Fibroblast of mammary gland (primary cell): ENCODE measurements around the gene S100B.

ENCODE experiments used
- DNase-seq: peaks from one replicate; pipeline ENCODE4 v3.0.0-alpha.2; 2010; ENCODE audit warnings: low read depth
- H3K4me3 ChIP-seq: 2 replicates; pipeline ENCODE4 v1.5.1; 2011; ENCODE audit warnings: low read depth, mild to moderate bottlenecking, low read length, moderate library complexity; ENCODE audit not compliant: control insufficient read depth
- TF ChIP-seq, protein P1 (sequence below): conservative IDR thresholded peaks from 2 replicates; pipeline ENCODE4 v1.5.1; 2011; ENCODE audit warnings: low read depth, low read length, inconsistent platforms; ENCODE audit not compliant: control insufficient read depth, insufficient read depth

Gene S100B

DNA sequence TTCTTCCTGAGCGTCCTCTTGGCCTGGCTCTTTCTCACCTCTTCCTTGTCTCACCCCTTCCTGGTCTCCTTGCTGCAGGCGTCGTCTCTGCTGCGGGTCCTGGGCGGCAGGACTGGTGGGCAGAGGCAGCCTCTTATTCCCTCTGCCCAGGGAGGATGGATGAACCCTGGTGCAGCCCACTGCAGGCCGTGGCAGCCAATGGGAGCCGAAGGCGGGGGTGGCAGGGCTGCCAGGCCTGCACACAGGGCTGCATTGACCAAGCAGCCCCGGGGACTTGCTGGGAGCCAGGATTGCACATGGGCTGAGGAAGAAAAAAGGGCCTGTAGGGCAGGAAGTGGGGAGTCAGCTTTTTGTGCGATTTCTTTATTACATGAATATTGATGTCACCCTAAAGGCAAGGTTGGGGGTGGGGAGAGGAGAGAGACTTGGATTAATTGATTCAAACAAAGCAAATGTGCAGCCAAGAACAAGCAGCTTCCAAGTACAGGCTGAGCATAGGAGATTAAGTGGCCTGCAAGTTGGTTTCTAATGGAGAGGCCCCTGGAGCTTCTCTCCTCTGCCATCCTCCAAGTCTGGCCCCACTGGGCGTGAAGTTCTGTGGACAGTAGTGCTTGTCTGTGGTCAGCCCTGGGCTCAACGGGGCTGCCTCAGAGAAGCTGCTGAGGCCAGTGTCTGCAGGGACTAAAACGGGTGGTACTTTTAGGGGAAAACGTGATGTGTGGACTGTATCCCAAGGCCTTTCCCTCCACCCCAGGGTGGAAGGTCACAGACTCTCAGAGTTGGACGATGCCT, at the start of gene S100B:
Gene S100B (minus strand): TSS at position 108 of the 792 bp plus-strand sequence. CDS start 2,667 bp downstream, outside the sequence.
- TF ChIP-seq, protein P1, sequence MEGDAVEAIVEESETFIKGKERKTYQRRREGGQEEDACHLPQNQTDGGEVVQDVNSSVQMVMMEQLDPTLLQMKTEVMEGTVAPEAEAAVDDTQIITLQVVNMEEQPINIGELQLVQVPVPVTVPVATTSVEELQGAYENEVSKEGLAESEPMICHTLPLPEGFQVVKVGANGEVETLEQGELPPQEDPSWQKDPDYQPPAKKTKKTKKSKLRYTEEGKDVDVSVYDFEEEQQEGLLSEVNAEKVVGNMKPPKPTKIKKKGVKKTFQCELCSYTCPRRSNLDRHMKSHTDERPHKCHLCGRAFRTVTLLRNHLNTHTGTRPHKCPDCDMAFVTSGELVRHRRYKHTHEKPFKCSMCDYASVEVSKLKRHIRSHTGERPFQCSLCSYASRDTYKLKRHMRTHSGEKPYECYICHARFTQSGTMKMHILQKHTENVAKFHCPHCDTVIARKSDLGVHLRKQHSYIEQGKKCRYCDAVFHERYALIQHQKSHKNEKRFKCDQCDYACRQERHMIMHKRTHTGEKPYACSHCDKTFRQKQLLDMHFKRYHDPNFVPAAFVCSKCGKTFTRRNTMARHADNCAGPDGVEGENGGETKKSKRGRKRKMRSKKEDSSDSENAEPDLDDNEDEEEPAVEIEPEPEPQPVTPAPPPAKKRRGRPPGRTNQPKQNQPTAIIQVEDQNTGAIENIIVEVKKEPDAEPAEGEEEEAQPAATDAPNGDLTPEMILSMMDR = no peak
- DNase-seq = no peak

DNA sequence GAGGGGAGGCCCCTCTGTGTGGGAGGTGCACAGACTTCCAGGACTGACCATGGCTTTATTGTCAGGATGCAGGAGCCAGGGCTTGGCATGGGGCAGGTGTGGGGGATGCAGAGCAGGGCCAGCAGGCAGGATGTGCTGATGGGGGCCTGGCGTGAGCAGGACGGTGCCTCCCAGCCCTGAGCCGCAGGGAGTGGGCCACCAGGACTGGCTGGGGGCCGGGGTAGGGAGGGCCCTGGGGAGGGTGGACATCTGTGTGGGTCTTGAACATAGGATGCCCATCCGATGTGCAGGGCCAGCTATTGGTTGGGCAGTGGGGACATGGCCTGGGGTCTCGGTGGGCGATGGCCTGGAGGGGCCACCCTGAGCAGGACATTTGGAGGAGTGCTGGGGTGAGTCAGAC, 46.2 kb upstream of the S100B start:
- TF ChIP-seq, protein P1 = no peak
- no peak for DNase-seq
- no peak overlapping the region for H3K4me3 ChIP-seq

More for the DNA sequence above, at the start of gene S100B:
- H3K4me3 ChIP-seq = no peak within 1 kb of the TSS

DNA sequence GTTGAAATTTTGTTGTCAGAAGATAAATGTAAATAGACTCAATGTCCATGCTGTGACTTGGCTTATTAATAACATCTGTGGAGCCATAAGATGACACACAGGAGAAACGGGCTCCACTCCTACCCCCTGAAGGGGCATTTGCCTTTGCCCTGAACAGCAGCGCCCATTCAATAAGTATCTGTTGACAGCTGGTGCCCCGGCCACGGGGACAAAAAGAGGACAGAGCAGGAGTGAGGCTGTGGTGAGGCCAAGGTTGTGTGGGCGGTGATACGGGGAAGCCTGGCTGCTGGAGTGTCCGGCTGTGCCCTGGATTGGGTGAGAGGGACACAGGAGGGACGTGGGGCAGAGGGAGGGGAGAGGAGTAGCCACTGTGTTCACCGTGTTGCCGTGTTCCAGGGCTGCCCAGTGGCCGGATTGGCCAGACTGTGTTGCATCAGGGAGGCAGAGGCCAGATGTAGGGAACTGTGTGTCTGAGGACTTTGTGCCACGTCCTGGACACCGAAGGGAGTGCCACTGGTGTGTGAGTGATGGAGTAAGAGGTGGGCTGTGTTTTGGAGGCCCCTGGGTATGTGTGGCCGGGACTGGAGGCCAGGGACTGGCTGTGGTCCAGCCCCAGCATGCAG, 45.7 kb upstream of the S100B start:
- no peak overlapping the region for H3K4me3 ChIP-seq
- TF ChIP-seq, protein P1 = no peak
- peak; percentile 19 for DNase-seq

DNA sequence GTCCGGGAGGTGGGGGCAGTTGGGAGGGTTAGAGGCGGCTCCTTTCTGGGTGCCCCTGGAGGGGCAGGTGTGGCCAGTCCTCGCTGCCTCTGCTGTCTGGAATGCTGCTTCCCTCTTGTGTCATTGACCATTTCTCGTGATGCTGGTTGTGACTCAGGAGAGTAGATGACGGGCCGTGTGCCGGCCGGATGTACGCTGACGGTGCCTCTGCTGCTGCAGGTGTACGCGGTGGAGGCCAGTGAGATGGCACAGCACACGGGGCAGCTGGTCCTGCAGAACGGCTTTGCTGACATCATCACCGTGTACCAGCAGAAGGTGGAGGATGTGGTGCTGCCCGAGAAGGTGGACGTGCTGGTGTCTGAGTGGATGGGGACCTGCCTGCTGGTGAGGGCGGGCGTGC, 44.5 kb upstream of the S100B start:
- TF ChIP-seq, protein P1 = no peak
- H3K4me3 ChIP-seq = no peak overlapping the region
- no peak for DNase-seq

DNA sequence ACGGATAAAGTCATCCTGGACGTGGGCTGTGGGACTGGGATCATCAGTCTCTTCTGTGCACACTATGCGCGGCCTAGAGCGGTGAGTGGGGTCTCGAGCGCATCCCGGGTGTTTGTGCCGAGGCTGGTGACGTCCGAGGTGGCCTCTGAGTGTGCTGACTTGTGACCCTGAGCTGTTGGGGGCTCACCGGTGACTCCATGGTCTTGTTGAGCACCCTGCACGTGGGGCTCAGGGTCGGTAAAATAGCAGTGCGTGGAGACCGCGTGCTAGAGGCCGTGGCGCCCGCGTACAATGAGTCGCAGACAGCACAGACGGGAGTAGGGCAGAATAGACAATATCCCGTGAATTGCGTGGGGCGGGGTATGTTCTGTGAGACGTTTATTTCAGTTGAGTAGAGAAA, 43.7 kb upstream of the S100B start:
- no peak overlapping the region for H3K4me3 ChIP-seq
- DNase-seq = no peak
- TF ChIP-seq, protein P1 = no peak

DNA sequence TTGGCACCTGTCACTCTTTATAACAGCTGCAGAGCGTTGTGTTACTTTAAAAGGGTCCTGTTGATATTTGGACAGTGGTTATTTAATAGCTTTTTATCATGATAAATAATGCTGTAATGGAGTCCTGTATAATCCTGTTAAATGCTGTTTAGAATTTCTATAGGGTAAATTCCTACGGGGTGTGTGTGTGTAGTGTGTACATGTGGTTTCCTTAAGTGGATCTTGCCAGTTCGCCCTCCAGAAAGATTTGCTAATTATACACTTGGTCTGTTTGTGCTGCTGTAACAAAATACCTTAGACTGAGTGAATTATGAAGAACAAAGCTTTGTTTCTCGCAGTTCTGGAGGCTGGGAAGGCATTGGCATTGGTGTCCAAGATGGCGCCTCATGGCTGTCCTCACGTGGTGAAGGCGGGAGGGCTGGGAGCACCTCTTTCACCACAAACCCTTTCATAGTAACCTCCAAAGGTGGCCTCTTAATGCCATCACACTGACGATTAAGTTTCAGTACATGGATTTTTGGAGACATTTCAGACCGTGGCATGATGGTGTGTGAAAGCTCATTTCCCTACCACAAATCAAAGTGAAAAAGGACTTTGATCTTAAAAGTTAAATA, 41.8 kb upstream of the S100B start:
- no peak for DNase-seq
- TF ChIP-seq, protein P1 = no peak
- H3K4me3 ChIP-seq = no peak overlapping the region
